ENCODE results near the gene LDLRAD3.
"Not testable (repeated sequence)": the region's sequence is repeated elsewhere in the genome, so short reads cannot be mapped to it uniquely, and the experiment has no call there.

The LDLRAD3 gene

DNA sequence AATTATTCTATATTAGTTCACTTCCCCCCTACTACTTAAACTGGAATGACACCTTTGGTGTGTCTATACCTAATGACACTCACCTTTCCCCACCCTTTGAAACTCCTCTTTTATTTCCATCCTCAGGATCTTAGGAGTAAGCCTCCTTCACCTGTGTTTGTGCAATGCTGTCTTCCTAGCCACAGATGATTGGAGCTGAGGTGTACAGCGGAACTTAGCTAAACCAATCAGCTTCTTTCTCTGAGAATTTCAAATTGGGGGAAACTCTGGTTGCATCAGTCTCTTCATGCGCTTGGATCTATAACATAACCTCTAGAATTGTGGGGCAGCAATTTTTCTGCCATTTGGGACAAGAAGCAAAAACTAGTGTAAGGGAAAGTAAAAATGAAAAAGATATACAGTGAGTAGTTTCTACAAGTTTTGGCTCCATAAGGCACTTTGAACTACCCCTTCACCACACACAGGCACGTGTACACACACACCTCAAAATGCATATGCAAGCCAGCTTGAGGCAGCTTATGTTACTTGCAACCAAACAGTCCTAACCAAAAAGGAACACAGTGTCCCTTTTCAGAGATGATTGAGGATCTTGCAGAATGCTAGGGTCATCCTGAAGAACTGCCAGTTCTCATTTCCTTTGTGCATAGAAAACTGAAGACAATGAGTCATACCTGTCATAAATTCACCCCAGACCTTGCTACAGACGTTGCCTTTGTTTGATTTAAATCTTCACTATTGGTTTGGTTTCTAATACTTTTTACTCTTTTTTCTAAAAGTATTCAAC, 36.0 kb upstream of the LDLRAD3 start:
- H3K4me3 ChIP-seq (ENCODE audit: low read depth in 1 of 2, low read length in 2 of 2): no peak overlapping the region
- H3K27ac ChIP-seq (ENCODE audit: low read length): no peak overlapping the region
- no peaks in the 10 kb centered on the region for H3K4me1 ChIP-seq (ENCODE audit: insufficient read depth, low read length)
- H3K79me2 ChIP-seq (ENCODE audit: insufficient read depth, low read length): no peaks in the 10 kb centered on the region
- no peak for DNase-seq
- no peaks in the 10 kb centered on the region for H4K20me1 ChIP-seq (ENCODE audit: insufficient read depth, low read length)
- H3K36me3 ChIP-seq (ENCODE audit: insufficient read depth, low read length): no peaks in the 10 kb centered on the region
- H3K9me3 ChIP-seq (ENCODE audit: insufficient read depth, low read length, severe bottlenecking): peaks cover 4% of the 10 kb centered on the region
- no peak overlapping the region for H3K9ac ChIP-seq (ENCODE audit: low read depth, low read length)
- H3K27me3 ChIP-seq (ENCODE audit: insufficient read depth, low read length, poor library complexity): no peaks in the 10 kb centered on the region
- no peak overlapping the region for H3K4me2 ChIP-seq (ENCODE audit: insufficient read depth, low read length)
- TF ChIP-seq, protein P1, sequence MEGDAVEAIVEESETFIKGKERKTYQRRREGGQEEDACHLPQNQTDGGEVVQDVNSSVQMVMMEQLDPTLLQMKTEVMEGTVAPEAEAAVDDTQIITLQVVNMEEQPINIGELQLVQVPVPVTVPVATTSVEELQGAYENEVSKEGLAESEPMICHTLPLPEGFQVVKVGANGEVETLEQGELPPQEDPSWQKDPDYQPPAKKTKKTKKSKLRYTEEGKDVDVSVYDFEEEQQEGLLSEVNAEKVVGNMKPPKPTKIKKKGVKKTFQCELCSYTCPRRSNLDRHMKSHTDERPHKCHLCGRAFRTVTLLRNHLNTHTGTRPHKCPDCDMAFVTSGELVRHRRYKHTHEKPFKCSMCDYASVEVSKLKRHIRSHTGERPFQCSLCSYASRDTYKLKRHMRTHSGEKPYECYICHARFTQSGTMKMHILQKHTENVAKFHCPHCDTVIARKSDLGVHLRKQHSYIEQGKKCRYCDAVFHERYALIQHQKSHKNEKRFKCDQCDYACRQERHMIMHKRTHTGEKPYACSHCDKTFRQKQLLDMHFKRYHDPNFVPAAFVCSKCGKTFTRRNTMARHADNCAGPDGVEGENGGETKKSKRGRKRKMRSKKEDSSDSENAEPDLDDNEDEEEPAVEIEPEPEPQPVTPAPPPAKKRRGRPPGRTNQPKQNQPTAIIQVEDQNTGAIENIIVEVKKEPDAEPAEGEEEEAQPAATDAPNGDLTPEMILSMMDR (IDR thresholded peaks at IDR 0.05; ENCODE audit: borderline replicate concordance, extremely low read depth, low read length, poor library complexity, severe bottlenecking): no peak
- no peak for TF ChIP-seq EZH2 (IDR thresholded peaks at IDR 0.05; ENCODE audit: borderline replicate concordance, low read depth, low read length, severe bottlenecking)
- ATAC-seq (ENCODE audit: insufficient read depth, low read depth): no peak
- no peak overlapping the region for H2AFZ ChIP-seq (ENCODE audit: low read depth, low read length)

DNA sequence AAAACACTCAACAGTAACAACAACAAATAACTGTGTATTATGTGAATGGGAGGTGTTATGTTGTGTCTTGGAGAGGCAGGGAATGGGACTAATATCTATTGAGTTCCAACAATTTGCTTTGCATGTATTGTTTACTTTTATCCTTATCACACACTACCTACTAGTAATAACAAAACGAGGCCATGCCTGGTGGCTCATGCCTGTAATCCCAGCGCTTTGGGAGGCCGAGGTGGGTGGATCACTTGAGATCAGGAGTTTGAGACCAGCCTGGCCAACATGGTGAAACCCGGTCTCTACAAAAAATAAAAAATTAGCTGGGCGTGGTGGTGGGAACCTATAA, 35.5 kb upstream of the LDLRAD3 start:
- H3K9me3 ChIP-seq (ENCODE audit: insufficient read depth, low read length, severe bottlenecking); H3K27ac ChIP-seq (ENCODE audit: low read length); ATAC-seq (ENCODE audit: insufficient read depth, low read depth); H2AFZ ChIP-seq (ENCODE audit: low read depth, low read length); H3K4me3 ChIP-seq (ENCODE audit: low read depth in 1 of 2, low read length in 2 of 2); H4K20me1 ChIP-seq (ENCODE audit: insufficient read depth, low read length); H3K4me2 ChIP-seq (ENCODE audit: insufficient read depth, low read length); H3K9ac ChIP-seq (ENCODE audit: low read depth, low read length); H3K36me3 ChIP-seq (ENCODE audit: insufficient read depth, low read length); H3K79me2 ChIP-seq (ENCODE audit: insufficient read depth, low read length); DNase-seq; H3K4me1 ChIP-seq (ENCODE audit: insufficient read depth, low read length); H3K27me3 ChIP-seq (ENCODE audit: insufficient read depth, low read length, poor library complexity): not testable (repeated sequence)

DNA sequence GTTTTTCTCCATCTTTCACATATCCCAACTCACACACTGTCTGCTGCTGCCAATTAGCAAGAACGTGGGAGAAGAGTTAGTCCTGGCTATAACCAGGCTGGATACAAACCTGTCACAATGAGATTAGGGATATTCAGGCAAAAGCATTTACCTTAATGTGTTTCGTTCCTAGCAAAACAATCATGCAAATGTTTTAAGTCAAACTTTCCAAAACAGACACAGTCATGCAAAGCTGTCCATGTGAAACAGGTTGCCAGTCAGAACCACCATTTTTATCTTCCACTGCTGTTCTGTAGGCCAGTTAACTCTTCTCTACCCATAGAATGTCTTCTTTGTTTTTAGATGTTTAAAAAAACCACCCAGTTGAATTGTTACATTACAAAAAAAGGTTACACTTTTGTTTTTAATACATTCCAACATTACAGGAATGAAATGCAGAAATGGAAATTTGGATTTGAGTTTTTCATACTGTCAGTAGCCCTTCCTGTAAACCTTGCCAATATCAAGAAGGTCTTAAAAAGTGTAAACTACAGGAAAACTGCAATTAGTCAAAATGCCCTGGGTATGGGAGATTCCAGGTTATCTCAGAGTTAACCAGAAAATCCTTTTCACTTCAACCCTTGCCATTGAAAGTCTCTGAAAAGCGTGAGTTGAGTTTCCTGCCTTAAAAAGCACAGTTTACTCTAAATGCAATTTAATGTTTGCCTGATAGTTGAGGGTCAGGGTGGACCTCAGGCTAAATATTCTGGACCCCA, 34.2 kb upstream of the LDLRAD3 start:
- ATAC-seq (ENCODE audit: insufficient read depth, low read depth) (no peak), DNase-seq (no peak)
- Histone ChIP-seq H3K9ac (ENCODE audit: low read depth, low read length) (no peak overlapping the region), H3K4me2 (ENCODE audit: insufficient read depth, low read length) (no peak overlapping the region), H3K4me1 (ENCODE audit: insufficient read depth, low read length) (no peaks in the 10 kb centered on the region), H2AFZ (ENCODE audit: low read depth, low read length) (no peak overlapping the region), H3K27me3 (ENCODE audit: insufficient read depth, low read length, poor library complexity) (no peaks in the 10 kb centered on the region), H3K4me3 (ENCODE audit: low read depth in 1 of 2, low read length in 2 of 2) (no peak overlapping the region), H3K36me3 (ENCODE audit: insufficient read depth, low read length) (no peaks in the 10 kb centered on the region), H3K79me2 (ENCODE audit: insufficient read depth, low read length) (no peaks in the 10 kb centered on the region), H3K27ac (ENCODE audit: low read length) (no peak overlapping the region), H3K9me3 (ENCODE audit: insufficient read depth, low read length, severe bottlenecking) (no peaks in the 10 kb centered on the region), H4K20me1 (ENCODE audit: insufficient read depth, low read length) (no peaks in the 10 kb centered on the region)
- TF ChIP-seq, protein P1 (IDR thresholded peaks at IDR 0.05; ENCODE audit: borderline replicate concordance, extremely low read depth, low read length, poor library complexity, severe bottlenecking): no peak
- TF ChIP-seq EZH2 (IDR thresholded peaks at IDR 0.05; ENCODE audit: borderline replicate concordance, low read depth, low read length, severe bottlenecking): no peak

- H3K36me3 ChIP-seq (ENCODE audit: insufficient read depth, low read length): no peaks in the 10 kb centered on the region
- no peak overlapping the region for H3K4me3 ChIP-seq (ENCODE audit: low read depth in 1 of 2, low read length in 2 of 2)
- H3K27me3 ChIP-seq (ENCODE audit: insufficient read depth, low read length, poor library complexity): peaks cover 3% of the 10 kb centered on the region
- H3K27ac ChIP-seq (ENCODE audit: low read length): no peak overlapping the region
- no peak overlapping the region for H3K9ac ChIP-seq (ENCODE audit: low read depth, low read length)
- TF ChIP-seq EZH2 (IDR thresholded peaks at IDR 0.05; ENCODE audit: borderline replicate concordance, low read depth, low read length, severe bottlenecking): no peak
- TF ChIP-seq, protein P1 (IDR thresholded peaks at IDR 0.05; ENCODE audit: borderline replicate concordance, extremely low read depth, low read length, poor library complexity, severe bottlenecking): no peak
- H2AFZ ChIP-seq (ENCODE audit: low read depth, low read length): no peak overlapping the region
- ATAC-seq (ENCODE audit: insufficient read depth, low read depth): no peak
- no peak for DNase-seq
- H3K4me1 ChIP-seq (ENCODE audit: insufficient read depth, low read length): no peaks in the 10 kb centered on the region
- H3K4me2 ChIP-seq (ENCODE audit: insufficient read depth, low read length): no peak overlapping the region
- no peaks in the 10 kb centered on the region for H3K79me2 ChIP-seq (ENCODE audit: insufficient read depth, low read length)
- no peaks in the 10 kb centered on the region for H3K9me3 ChIP-seq (ENCODE audit: insufficient read depth, low read length, severe bottlenecking)
- H4K20me1 ChIP-seq (ENCODE audit: insufficient read depth, low read length): no peaks in the 10 kb centered on the region
Measured at GRCh38 chr11:35911013-35911412, 32.8 kb upstream of the LDLRAD3 start.

All from DND-41 (cell line).